ENCODE results near the gene HOXA4.

- no peak for TF ChIP-seq CTCF (IDR thresholded peaks at IDR 0.05 in 2 of 3, conservative IDR thresholded peaks at IDR 0.05 in 1 of 3; ENCODE audit: borderline replicate concordance in 1 of 3, insufficient read depth in 1 of 3, low read depth in 2 of 3, low read length in 2 of 3)
- TF ChIP-seq REST (IDR thresholded peaks at IDR 0.05; ENCODE audit: low read depth), result no peak
- TF ChIP-seq EZH2 (IDR thresholded peaks at IDR 0.05), result no peak
Measured at GRCh38 chr7:27094304-27095049, 36.1 kb downstream of the HOXA4 start.
